ENCODE results near the gene TNRC6C. TPM values are rescaled to one million over a fixed set of nuclear protein-coding genes. Genes with fewer than 3 reads are reported as not detected.

Gene TNRC6C
- total RNA-seq, 3 donors from 2014 or later, result 14.1 to 21.7 (median 21.6) TPM

- H3K4me1 ChIP-seq, result peaks cover 4 to 13% of the 10 kb centered on the region in 2 donors
- no peaks in the 10 kb centered on the region for H3K36me3 ChIP-seq
These were observed 84.5 kb downstream of the TNRC6C start for GRCh38 chr17:78043031-78043430.

GRCh38 chr17:78044280-78044835, 85.9 kb downstream of the TNRC6C start:
- H3K27ac ChIP-seq, result peak overlapping the region in 1 of 2 donors; percentile 21
- peaks cover 4 to 13% of the 10 kb centered on the region in 2 donors for H3K4me1 ChIP-seq
- DNase-seq (ENCODE audit: low spot score in 2 of 2), result no peak
- H3K27me3 ChIP-seq, result no peaks in the 10 kb centered on the region
- peaks cover 1% of the 10 kb centered on the region for H3K36me3 ChIP-seq
- H3K4me3 ChIP-seq, result no peak overlapping the region
- no peaks in the 10 kb centered on the region for H3K9me3 ChIP-seq
- TF ChIP-seq CTCF (IDR thresholded peaks at IDR 0.05) (no peak), POLR2AphosphoS5 (IDR thresholded peaks at IDR 0.05) (no peak), POLR2A (IDR thresholded peaks at IDR 0.05) (no peak)
- intact Hi-C loops (cut with DNase I; ENCODE audit: low total_unique reads), result no loop called here

More at GRCh38 chr17:78043031-78043430, 84.5 kb downstream of the TNRC6C start:
- intact Hi-C loops (cut with DNase I; ENCODE audit: low total_unique reads), result no loop called here
- DNase-seq (ENCODE audit: low spot score in 2 of 2), result no peak
- Histone ChIP-seq H3K27me3 (no peaks in the 10 kb centered on the region), H3K27ac (no peak overlapping the region), H3K9me3 (no peaks in the 10 kb centered on the region), H3K4me3 (no peak overlapping the region)
- TF ChIP-seq POLR2A (IDR thresholded peaks at IDR 0.05), result no peak
- TF ChIP-seq CTCF (IDR thresholded peaks at IDR 0.05), result no peak
- TF ChIP-seq POLR2AphosphoS5 (IDR thresholded peaks at IDR 0.05), result no peak

GRCh38 chr17:78045316-78045715, 86.8 kb downstream of the TNRC6C start:
- DNase-seq (ENCODE audit: low spot score in 2 of 2), result no peak
- Histone ChIP-seq H3K9me3 (no peaks in the 10 kb centered on the region), H3K27ac (no peak overlapping the region), H3K4me3 (no peak overlapping the region), H3K4me1 (peaks cover 0 to 4% of the 10 kb centered on the region in 2 donors), H3K27me3 (no peaks in the 10 kb centered on the region), H3K36me3 (peaks cover 7% of the 10 kb centered on the region)
- TF ChIP-seq POLR2AphosphoS5 (IDR thresholded peaks at IDR 0.05) (no peak), POLR2A (IDR thresholded peaks at IDR 0.05) (no peak), CTCF (IDR thresholded peaks at IDR 0.05) (no peak)
- intact Hi-C loops (cut with DNase I; ENCODE audit: low total_unique reads), result no loop called here

DNA sequence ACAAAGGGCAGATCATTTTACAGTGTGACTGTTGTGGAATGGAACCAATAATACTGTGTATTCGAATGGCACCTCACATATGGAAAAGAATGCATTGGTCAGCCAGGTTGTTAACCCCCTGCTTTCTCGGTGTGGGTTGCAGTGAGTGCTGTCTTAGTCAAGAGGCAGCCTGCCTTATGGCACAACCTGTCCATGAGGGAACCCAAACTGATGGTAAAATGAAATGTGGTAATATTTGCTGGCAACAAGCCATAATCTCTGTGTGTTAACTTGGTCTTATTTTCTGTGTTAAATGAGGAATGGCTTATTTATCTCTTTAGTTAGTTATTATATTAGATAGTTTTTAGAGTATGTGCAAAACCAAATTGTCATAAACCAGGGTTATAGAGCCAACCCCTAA, 88.4 kb downstream of the TNRC6C start:
- no peak for DNase-seq (ENCODE audit: low spot score in 2 of 2)
- H3K27ac ChIP-seq, result no peak overlapping the region
- intact Hi-C loops (cut with DNase I; ENCODE audit: low total_unique reads), result no loop called here

More for the DNA sequence above, 88.4 kb downstream of the TNRC6C start:
- Histone ChIP-seq H3K36me3 (peaks cover 7% of the 10 kb centered on the region), H3K9me3 (no peaks in the 10 kb centered on the region), H3K4me1 (no peaks in the 10 kb centered on the region), H3K27me3 (no peaks in the 10 kb centered on the region), H3K4me3 (no peak overlapping the region)
- TF ChIP-seq POLR2AphosphoS5 (IDR thresholded peaks at IDR 0.05) (no peak), POLR2A (IDR thresholded peaks at IDR 0.05) (no peak), CTCF (IDR thresholded peaks at IDR 0.05) (no peak)

Measured in breast epithelium (tissue), 4 donors.